SU-DHL-6 (cell line): Measurements from ENCODE around the gene METTL13.

Source experiments
- H2AFZ ChIP-seq: fragments of 200-600 bp; sonication (generic); 2 replicates; pipeline ENCODE4 v1.6.1; 2014; ENCODE audit warnings: low read depth, mild to moderate bottlenecking, moderate library complexity, mixed read lengths, antibody characterized with exemption, low read length; ENCODE audit not compliant: severe bottlenecking
- H3F3A ChIP-seq: fragments of 200-600 bp; shearing (Covaris generic); 2 replicates; pipeline ENCODE4 v1.6.0; 2016; ENCODE audit warnings: antibody characterized with exemption, mild to moderate bottlenecking; ENCODE audit not compliant: insufficient read depth
- H3K27ac ChIP-seq: fragments of 200-600 bp; sonication (generic); 2 replicates; pipeline ENCODE4 v1.5.1; 2016; ENCODE audit warnings: low read depth, mild to moderate bottlenecking, low read length, moderate library complexity, mixed read lengths
- H3K27me3 ChIP-seq: fragments of 200-600 bp; sonication (generic), shearing (Covaris generic); 2 replicates; pipeline ENCODE4 v1.6.0; 2014; ENCODE audit warnings: mild to moderate bottlenecking, low read length
- H3K36me3 ChIP-seq: fragments of 200-600 bp; sonication (generic); 2 replicates; pipeline ENCODE4 v1.6.1; 2014; ENCODE audit warnings: mild to moderate bottlenecking, low read length, mixed read lengths
- H3K4me2 ChIP-seq: fragments of 300-600, 200-600 bp; shearing (Covaris generic), sonication (generic); 2 replicates; pipeline ENCODE4 v1.6.0; 2014; ENCODE audit warnings: low read length, low read depth, mild to moderate bottlenecking; ENCODE audit not compliant: poor library complexity, severe bottlenecking
- H3K4me3 ChIP-seq: fragments of 200-600 bp; sonication (generic); 2 replicates; pipeline ENCODE4 v1.5.1; 2014; ENCODE audit warnings: antibody characterized with exemption, low read length, mild to moderate bottlenecking, mixed read lengths; ENCODE audit not compliant: insufficient read depth, poor library complexity, severe bottlenecking
- H3K79me2 ChIP-seq: fragments of 200-600 bp; sonication (generic); 2 replicates; pipeline ENCODE4 v1.6.1; 2014; ENCODE audit warnings: mild to moderate bottlenecking, low read length, moderate library complexity; ENCODE audit not compliant: insufficient read depth
- H3K9ac ChIP-seq: fragments of 200-600 bp; sonication (generic); 2 replicates; pipeline ENCODE4 v1.7.0; 2014; ENCODE audit warnings: mild to moderate bottlenecking, low read length
- H3K9me2 ChIP-seq: fragments of 200-600 bp; sonication (generic); replicated peaks from 2 replicates; pipeline ENCODE4 v1.6.1; 2014; ENCODE audit warnings: low read length; ENCODE audit not compliant: insufficient read depth
- H3K9me3 ChIP-seq: fragments of 200-600 bp; sonication (generic); 2 replicates; pipeline ENCODE4 v1.6.1; 2014; ENCODE audit warnings: low read length, mixed read lengths; ENCODE audit not compliant: insufficient read depth
- H4K20me1 ChIP-seq: fragments of 200-600 bp; sonication (generic); 2 replicates; pipeline ENCODE4 v1.6.1; 2014; ENCODE audit warnings: low read depth, mild to moderate bottlenecking, antibody characterized with exemption, low read length, moderate library complexity, mixed read lengths
- CTCF ChIP-seq: fragments of 200-600 bp; sonication (generic); IDR thresholded peaks from one replicate; pipeline ENCODE4 v1.5.1; 2017; ENCODE audit warnings: antibody characterized with exemption, mild to moderate bottlenecking, low read length, moderate library complexity; ENCODE audit not compliant: insufficient read depth, poor library complexity, severe bottlenecking
- EZH2phosphoT487 ChIP-seq: fragments of 200-600 bp; sonication (generic), shearing (Covaris generic); conservative IDR thresholded peaks from 2 replicates; pipeline ENCODE4 v1.6.1; 2018; ENCODE audit warnings: mild to moderate bottlenecking, antibody characterized with exemption, low read length, moderate library complexity, mixed read lengths

Gene METTL13

GRCh38 chr1:171841931-171842761, 60.7 kb downstream of the METTL13 start:
- peak overlapping the region; percentile 52 for H3K4me2 ChIP-seq

GRCh38 chr1:171844381-171844780, 62.9 kb downstream of the METTL13 start:
- no peaks in the 10 kb centered on the region for H3K36me3 ChIP-seq
- no peak overlapping the region for H2AFZ ChIP-seq
- H3K9me3 ChIP-seq = no peaks in the 10 kb centered on the region
- H3K27me3 ChIP-seq = no peaks in the 10 kb centered on the region
- no peaks in the 10 kb centered on the region for H3F3A ChIP-seq
- TF ChIP-seq EZH2phosphoT487 (no peak), CTCF (no peak)
- no peak overlapping the region for H3K27ac ChIP-seq
- H3K4me2 ChIP-seq = no peak overlapping the region
- no peaks in the 10 kb centered on the region for H3K9me2 ChIP-seq
- H3K79me2 ChIP-seq = no peaks in the 10 kb centered on the region
- H3K4me3 ChIP-seq = no peak overlapping the region
- no peaks in the 10 kb centered on the region for H4K20me1 ChIP-seq
- H3K9ac ChIP-seq = no peak overlapping the region

More at GRCh38 chr1:171841931-171842761, 60.7 kb downstream of the METTL13 start:
- H3K79me2 ChIP-seq = no peaks in the 10 kb centered on the region
- peak overlapping the region; percentile 67 for H2AFZ ChIP-seq
- H3F3A ChIP-seq = no peaks in the 10 kb centered on the region
- no peaks in the 10 kb centered on the region for H4K20me1 ChIP-seq
- TF ChIP-seq CTCF (no peak), EZH2phosphoT487 (no peak)
- H3K4me3 ChIP-seq = peak overlapping the region; percentile 53
- H3K9ac ChIP-seq = peak overlapping the region; percentile 53
- H3K27ac ChIP-seq = no peak overlapping the region
- no peaks in the 10 kb centered on the region for H3K9me2 ChIP-seq
- H3K36me3 ChIP-seq = no peaks in the 10 kb centered on the region
- H3K27me3 ChIP-seq = no peaks in the 10 kb centered on the region
- no peaks in the 10 kb centered on the region for H3K9me3 ChIP-seq

- no peak overlapping the region for H3K27ac ChIP-seq
- no peaks in the 10 kb centered on the region for H3K36me3 ChIP-seq
- no peak overlapping the region for H2AFZ ChIP-seq
- no peaks in the 10 kb centered on the region for H3K9me2 ChIP-seq
- H3K9ac ChIP-seq = no peak overlapping the region
- H3K4me2 ChIP-seq = no peak overlapping the region
- H3K4me3 ChIP-seq = no peak overlapping the region
- H3K27me3 ChIP-seq = no peaks in the 10 kb centered on the region
- TF ChIP-seq CTCF (no peak), EZH2phosphoT487 (no peak)
- H3K79me2 ChIP-seq = no peaks in the 10 kb centered on the region
- no peaks in the 10 kb centered on the region for H3F3A ChIP-seq
- no peaks in the 10 kb centered on the region for H3K9me3 ChIP-seq
- H4K20me1 ChIP-seq = no peaks in the 10 kb centered on the region
Observed at GRCh38 chr1:171845998-171846397, 64.5 kb downstream of the METTL13 start.
